NT2/D1 (cell line): Measurements from ENCODE around the gene LRP5.

Experiments
- SUZ12 ChIP-seq: IDR thresholded peaks from 2 replicates; pipeline ENCODE4 v1.6.1; 2011; ENCODE audit not compliant: insufficient read length, insufficient read depth; ENCODE audit errors: extremely low read depth
- YY1 ChIP-seq: IDR thresholded peaks from 2 replicates; pipeline ENCODE4 v1.6.1; 2011; ENCODE audit not compliant: insufficient read length, insufficient read depth
- ZNF274 ChIP-seq: IDR thresholded peaks from 2 replicates; pipeline ENCODE4 v1.6.1; 2011; ENCODE audit warnings: mild to moderate bottlenecking, low read depth, low read length

DNA sequence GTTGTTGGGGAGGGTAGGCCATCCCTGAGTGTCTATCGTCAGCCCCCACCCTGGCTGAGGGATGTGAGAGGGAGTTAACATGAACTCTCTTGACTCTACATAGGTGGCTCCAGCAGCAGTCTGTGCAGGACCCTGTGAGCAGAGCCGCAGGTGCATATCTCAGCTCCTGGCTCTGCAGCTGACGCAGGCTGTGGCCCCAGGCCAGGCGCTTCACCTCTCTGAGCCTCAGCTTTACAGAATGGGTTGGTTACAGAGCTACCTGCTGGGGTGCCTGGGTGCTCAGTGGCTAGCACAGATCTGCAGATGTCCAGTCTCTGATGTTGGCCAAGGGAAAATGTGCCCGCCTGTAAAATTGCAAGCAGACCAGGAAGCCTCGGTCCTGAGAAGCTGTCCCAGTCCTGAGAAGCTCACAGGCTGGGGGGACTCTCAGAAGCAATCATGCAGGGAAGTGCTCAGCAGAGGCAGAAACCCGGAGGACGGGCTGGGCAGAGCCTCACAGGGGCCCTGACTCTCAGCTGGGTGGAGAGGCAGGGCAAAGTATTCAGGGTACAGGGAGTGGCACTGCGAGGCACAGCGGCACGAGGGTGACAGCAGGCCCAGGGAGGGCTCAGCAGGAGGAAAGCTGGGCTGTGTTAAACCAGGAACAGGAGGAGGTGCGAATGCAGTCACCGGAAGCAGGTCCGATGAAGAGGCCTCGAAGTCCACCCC is 15.9 kb upstream of the LRP5 start:
- TF ChIP-seq ZNF274 (no peak), YY1 (no peak), SUZ12 (no peak)
